AG08395 (cell line): ENCODE measurements around the gene IMPDH2.
"Not testable (repeated sequence)": the region's sequence is repeated elsewhere in the genome, so short reads cannot be mapped to it uniquely, and the experiment has no call there.

Experiments used
- DNase-seq: peaks from one replicate; pipeline ENCODE4 v3.0.0; 2012; ENCODE audit warnings: mixed read lengths, low spot score

The IMPDH2 gene

DNA sequence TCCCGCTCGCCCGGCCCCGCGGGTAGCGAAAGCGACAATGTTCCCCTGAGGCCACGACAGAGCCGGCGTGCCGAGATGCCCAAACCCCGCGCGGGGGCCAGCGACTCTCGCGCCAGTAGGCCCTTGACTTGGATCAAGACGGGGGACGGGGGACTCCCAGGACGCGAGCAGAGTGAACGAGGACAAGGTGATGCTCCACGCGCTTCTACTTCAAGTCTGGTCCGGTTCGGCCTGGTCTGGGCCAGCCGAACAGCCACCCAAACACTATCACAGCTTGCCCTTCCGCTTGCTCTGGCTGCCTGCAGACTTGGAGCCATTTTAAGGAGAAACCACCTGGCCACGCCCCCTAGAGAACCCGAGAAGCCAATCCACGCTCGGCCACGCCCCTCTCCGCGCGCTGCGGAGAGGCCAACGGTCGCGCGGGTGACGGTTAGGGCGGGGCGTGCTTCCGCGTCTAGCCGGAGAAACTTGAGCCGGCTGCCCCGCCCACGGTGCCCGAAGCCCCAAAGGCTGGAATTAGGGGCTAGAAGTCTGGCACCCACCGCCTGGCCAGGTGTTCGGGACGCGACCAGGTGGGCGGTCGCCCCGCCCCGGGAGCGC is 7.9 kb downstream of the IMPDH2 start:
- DNase-seq: peak; percentile 97

DNA sequence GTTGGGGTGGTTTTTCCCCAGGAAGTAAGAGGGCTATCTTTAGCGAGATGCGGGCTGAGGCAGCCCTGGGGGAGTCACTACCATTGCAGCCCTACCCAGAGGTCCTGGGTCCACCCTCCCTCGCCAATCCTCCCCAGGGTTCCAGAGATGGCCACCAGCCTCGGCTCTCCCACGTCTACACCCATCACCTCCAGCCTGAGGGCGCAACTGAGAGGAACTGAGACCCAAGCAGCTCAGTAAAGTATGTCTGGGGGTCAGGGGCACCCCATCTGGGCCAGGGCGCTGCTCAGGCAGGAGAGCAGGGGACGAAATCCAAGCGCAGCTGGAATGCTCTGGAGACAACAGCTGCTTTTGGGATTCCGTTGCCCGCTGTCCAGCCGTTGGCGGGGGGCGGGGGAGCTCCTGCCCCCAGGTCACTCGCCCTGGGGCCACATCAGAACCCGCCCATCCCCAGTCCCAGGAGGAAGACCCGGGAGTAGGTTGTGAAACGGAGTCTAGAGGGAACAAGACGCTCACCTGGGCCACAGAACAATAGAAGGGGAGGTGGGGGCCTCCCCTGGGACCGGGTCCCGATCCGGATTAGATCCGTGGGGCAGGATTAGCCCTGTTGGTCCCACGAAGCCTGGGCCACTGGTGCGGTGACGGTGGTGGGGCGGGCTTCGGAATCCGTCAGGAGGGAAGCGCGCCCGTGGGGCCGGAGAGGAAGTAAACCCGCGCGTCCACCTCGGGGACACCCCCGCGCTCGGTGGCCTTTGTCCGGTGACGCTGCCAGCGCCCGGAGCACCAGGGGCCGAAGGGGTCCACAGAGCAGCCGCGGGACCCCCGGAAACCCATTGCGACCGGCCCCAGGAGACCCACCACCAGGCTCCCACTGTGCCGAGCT is 8.6 kb downstream of the IMPDH2 start:
- DNase-seq: peak; percentile 11

DNA sequence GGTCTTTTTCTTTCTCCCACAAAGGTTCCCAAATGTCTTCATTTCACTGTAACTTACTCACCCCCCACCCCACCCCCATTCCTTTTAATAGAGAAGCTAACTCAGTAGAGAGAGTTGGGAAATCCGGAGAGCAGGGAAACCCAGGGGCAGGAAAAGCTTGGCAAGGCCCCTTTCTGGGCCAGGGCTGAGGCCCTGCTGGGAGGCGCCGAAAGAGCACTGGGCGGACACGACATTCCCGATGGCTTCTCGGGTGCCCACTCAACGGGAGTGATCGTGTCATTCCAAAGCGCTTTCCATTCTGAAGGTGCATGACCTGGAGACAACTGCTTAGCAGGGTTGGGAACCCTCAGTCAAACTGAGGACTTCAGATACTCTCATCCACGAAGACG is 9.3 kb downstream of the IMPDH2 start:
- DNase-seq: no peak

DNA sequence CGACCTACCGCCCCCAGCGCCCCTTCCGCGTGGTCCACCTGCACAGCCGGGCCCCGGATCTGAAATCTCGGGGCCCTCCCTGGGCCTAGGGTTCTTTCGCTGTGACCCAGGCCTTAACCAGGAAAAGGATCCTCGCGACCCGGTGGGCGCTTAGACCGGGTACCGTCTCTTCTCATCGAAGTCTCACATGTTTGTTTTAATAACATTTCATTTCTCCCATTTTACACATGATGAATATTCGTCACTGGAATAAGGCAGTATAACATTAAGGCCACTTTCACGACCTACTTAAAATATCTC is 10.5 kb downstream of the IMPDH2 start:
- no peak for DNase-seq

DNA sequence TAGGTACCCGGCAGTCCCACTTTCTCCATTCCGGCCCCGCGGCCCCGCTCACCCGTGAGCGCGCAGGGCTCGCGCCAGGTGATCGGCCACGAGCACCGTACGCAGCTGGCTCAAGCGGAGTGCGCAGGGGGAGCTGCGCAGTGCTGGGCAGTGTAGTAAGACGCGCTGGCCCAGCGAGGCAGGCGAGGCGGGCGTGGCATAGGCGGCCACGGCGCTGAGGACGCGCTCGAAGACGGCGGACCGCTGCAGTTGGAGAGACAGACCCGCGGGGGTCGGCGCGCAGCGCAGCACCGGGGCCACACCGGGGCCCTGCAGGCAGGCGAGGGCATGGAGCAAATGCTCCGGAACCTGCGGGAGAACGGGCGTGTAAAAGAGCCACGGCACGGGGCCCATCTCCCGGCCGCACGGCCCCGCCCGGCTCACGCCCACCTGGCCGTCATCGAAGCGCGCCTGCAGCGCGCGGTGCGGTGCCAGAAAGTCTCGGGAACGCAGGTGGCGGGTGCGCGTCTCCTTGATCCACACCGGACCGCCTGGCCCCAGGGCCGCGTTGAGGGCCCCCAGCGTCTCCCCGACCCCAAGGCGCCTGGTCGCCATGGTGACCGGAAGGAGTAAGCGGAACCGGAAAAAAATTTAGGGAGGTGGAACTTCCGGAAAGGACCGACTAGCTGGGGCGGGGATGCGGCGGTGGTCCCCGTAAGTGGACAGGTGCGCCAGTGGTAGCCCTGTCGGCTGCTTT is 11.1 kb downstream of the IMPDH2 start, which contains the start of gene DALRD3:
DALRD3 (minus strand) TSS at position 610 of the 736 bp plus-strand sequence; CDS start at position 594, 16 bp downstream.
- peak; percentile 47 for DNase-seq

DNA sequence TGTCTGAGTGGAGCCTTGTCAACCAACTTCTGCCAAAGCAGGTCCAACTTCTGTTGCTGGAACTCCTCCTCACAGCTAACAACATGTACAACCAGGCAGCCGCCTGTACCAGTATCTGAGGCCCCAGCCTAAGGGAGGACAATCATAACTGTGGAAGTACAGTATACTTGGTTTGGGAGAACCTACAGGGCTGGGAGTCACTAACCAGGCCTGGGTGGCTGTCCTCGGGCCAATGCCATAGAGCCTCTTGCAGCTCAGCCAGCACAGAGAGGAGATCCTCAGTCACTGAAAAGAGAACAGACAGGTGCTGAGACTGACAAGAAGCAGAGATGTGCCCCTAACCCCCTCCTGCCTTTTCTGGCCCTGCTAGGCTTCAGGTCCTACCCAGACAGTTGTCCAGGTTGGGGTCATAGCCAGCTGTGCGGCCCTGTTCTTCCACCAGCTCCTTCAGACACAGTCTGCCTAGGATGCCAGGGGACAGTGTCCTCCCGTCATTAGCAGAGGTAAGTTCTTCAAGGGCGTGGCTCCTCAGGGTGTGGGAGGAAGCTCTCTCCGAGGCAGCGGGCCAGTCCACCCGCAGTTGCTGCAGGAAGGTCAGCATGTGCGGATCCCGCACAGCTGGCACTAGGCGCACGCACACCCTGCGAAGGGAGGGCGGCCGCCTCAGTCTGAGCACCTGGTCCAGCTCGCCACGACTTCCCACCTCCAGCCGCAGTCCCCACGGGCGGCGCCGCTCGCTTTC is 11.8 kb downstream of the IMPDH2 start:
- DNase-seq: no peak

DNA sequence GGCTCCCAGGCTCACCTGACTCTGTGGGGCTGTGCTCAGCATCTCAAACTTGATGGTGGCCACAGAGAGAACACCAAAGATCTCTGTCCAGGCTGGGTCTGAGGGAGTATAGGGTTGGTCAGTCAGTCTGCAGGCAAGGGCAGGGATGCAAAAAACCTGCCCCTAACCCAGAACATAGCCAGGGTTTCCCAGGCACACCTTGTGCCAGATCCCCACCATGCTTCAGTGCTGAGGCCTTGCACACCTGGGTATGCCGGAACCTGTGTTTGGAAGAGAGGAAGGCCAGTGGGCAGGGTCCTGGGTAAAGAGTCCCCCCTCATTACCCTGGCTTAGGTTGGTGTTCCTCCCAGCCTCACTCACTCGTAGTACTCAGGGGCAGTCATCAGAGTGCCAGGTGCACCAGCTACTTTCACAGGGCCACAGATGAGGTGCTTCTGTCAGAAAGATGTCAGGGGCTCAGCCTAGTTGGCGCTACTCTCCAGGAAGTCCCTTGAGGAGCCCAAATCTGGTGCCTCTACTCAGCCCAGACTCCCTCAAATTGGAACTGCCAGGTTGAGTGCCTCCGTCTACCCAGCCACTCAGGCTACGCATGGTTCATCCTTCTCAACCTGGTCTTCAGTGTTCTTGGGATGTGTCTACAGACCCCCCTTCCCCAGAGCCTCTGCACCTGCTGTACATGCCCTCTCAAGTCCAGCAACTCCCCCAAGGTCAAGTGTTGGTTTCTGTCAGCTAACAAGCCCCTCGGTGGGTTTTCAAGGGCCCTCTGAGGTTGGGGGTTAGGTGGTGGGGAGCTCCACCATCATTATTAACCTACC is 12.6 kb downstream of the IMPDH2 start:
- DNase-seq: no peak

DNA sequence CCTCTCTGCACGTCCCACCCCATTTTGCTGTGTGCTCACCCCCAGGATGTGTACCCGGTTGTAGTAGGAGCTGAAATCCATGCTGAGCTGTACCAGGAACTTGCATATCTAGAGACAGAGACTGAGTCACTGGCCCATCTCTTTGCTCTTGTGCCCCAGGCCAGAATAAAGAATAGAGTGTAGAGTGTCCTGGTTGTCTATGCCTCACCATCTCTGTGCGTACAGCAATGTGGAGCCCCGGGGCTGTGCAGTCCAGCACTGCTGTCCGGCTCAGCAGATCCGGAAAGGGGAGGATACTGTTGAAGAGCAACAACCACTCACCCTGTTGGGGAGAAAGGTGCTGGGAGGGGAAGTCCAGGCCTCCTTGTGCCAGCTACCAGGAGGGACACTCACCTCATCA is 13.4 kb downstream of the IMPDH2 start:
- DNase-seq: no peak

DNA sequence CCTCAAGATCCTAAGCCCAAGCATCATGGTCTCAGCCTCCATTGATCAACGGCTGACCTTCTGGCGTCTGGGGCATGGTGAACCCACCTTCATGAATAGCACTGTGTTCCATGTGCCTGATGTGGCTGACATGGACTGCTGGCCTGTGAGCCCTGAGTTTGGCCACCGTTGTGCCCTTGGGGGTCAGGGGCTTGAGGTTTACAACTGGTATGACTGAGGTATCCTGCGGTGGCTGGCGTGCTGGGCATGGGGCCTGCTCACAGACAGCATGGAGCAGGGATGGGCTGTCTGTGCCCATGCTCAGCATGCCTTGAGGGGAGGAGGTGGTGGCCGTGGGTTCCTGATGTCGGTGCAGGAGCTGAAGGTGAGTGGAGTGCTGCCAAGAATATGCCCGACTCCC is 14.1 kb downstream of the IMPDH2 start:
- no peak for DNase-seq

DNA sequence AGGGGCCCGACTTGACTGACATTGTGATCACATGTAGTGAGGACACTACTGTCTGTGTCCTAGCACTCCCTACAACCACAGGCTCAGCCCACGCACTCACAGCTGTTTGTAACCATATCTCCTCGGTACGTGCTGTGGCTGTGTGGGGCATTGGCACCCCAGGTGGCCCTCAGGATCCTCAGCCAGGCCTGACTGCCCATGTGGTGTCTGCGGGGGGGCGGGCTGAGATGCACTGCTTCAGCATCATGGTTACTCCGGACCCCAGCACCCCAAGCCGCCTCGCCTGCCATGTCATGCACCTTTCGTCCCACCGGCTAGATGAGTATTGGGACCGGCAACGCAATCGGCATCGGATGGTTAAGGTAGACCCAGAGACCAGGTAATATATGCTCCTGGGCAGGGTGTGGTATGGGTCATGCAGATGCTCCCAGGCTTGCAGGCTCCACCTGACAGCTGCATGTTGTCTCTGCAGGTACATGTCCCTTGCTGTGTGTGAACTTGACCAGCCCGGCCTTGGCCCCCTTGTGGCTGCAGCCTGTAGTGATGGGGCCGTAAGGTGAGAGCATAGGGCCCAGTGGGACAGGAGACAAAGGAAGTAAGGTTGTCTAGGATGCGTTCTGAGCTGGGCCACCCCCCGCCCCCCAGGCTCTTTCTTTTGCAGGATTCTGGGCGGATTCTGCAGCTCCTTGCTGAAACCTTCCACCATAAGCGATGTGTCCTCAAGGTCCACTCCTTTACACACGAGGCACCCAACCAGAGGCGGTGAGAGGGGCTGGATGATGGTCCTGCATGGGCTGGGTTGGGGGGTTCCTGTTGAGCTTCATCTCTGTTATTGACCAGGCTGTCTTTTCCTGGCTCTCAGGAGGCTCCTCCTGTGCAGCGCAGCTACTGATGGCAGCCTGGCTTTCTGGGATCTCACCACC is 15.2 kb downstream of the IMPDH2 start:
- DNase-seq: peak; percentile 29

DNA sequence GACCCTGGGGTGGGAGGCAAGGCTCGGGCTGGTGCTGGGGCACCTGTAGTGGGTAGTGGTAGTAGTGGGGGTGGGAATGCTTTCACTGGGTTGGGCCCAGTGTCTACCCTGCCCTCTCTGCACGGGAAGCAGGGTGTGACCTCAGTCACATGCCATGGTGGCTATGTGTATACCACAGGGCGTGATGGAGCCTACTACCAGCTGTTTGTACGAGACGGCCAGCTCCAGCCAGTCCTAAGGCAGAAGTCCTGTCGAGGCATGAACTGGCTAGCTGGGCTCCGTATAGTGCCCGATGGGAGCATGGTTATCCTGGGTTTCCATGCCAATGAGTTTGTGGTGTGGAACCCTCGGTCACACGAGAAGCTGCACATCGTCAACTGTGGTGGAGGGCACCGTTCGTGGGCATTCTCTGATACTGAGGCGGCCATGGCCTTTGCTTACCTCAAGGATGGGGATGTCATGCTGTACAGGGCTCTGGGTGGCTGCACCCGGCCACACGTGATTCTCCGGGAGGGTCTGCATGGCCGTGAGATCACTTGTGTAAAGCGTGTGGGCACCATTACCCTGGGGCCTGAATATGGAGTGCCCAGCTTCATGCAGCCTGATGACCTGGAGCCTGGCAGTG is 16.0 kb downstream of the IMPDH2 start:
- no peak for DNase-seq

DNA sequence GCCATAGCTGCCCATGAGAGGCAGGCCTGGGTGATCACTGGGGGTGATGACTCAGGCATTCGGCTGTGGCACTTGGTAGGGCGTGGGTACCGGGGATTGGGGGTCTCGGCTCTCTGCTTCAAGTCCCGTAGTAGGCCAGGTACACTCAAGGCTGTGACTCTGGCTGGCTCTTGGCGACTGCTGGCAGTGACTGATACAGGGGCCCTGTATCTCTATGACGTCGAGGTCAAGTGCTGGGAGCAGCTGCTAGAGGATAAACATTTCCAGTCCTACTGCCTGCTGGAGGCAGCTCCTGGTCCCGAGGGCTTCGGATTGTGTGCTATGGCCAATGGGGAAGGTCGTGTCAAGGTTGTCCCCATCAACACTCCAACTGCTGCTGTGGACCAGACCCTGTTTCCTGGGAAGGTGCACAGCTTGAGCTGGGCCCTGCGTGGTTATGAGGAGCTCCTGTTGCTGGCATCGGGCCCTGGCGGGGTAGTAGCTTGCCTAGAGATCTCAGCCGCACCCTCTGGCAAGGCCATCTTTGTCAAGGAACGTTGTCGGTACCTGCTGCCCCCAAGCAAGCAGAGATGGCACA is 16.7 kb downstream of the IMPDH2 start:
- DNase-seq: no peak

DNA sequence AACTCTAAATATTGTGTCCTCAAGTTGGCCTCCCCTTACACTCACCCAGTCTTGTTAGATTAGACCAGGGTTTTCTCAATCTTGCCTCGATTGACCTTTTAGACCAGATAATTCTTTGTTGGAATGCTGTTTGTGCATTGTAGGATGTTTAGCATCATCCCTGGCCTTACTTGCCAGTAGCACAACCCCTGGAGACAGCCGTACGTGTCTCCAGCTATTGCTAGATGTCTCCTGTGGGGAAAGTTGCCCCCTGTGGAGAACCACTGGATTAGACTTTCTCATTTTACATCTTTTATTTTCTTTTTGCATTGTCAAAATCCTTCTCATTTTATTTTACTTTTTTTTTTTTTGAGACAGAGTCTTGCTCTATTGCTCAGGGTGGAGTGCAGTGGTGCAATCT is 19.8 kb downstream of the IMPDH2 start:
- DNase-seq: no peak

DNA sequence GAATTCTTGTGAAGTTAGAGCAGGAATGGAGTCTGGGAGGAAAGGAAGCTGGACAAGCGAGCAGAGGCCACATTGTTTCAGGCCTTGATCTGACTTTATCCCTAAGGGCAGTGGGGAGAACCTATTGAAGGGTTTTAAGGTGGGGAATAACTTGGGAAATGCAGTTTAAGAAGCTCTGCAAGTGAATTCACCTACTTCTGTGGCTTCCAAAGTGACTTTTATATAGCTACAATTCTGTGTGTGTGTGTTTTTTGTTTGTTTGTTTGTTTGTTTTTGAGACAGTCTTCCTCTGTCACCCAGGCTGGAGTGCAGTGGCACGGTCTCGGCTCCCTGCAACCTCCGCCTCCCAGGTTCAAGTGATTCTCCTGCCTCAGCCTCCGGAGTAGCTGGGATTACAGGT is 20.6 kb downstream of the IMPDH2 start:
- DNase-seq: not testable (repeated sequence)

DNA sequence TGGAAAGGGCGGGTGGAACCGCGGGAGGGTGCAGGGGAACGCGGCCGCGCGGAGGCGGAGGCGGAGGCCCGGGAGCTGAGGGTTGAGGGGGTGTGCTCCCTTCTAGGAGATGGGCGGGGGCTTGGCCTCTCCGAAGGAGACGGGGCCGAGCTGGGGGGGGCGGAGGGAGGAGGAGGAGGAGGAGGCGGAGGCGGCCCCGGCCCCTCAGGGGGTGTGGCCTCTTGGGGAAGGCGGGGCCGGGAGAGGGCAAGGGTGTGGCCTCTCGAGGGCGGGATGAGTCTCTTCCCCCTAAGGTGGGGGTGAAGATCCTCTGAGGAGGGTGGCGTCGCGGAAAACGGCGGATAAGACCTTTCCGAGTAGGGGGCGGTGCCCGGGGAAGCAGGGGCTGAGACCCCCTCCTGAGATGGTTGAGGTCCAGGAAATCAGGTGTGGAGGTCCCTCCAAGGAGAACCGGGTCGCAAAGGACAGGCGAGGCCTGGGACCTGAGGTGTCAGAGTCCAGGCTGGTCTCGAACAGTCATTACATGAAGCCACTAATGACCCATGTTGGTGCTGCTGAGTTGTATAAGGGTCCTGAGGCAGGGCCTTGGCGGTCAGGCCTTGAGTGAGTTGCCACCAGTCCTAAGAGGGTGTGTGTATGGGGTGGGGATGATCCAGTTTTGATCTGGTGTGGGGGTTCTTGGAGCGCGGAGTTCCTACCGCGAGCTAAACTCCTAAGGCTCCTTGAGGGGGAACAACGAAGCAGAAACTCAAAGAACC is 21.2 kb downstream of the IMPDH2 start:
- peak; percentile 95 for DNase-seq

DNA sequence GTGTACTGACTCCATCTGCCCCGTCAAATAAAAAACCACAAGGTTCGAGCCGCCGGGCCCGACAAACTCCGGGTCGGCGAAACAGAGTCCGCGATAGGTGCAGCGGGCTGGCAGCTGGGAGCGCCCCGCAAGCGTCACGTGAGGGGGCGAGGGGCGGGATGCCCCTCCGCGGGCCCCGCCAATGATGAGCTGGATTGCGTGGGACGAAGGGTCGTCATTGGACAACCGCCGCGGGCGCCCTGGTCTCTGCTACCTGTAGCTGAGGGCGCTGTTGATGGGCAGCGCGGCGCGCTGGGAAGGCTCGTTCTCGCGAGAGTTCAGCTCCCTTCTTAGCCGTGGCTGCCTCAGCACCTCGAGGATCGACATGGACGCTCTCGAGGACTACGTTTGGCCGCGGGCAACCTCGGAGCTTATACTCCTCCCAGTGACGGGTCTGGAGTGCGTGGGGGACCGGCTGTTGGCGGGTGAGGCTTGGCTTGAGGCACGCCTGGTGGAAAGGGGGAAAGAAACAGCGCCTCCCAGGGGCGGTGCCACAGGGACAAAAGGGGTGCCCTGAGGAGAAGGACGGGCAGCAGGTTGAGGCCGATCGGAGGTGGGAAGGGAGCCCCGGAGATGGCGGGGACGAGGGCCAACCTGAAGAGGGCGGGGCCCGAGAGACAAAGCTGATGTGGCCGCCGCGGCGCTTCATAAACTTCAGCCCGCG is 22.0 kb downstream of the IMPDH2 start, which contains the start of gene WDR6:
WDR6 (plus strand) TSS at position 324 of the 703 bp plus-strand sequence; CDS start at position 365, 41 bp downstream.
- peak; percentile 94 for DNase-seq

DNA sequence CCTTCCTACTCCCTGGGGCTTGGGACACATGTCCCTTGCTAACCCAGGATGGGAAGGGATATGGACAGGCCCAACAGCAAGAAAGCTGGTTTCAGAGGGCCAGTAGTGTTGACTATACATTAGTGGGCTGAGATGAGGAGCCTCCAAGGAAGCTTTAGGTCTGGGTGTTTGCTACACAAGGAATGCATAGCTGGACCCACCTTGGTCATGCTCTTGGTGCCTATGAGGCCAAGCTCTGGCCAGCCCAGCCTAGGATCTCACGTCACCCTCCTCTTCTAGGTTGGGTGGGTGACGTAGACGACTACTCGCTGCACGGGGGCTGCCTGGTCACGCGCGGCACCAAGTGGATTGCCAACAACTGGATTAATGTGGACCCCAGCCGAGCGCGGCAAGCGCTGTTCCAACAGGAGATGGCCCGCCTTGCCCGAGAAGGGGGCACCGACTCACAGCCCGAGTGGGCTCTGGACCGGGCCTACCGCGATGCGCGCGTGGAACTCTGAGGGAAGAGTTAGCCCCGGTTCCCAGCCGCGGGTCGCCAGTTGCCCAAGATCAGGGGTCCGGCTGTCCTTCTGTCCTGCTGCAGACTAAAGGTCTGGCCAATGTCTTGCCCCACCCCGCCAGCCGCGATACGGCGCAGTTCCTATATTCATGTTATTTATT is 22.7 kb downstream of the IMPDH2 start:
- peak; percentile 22 for DNase-seq
